PC-3 (cell line): Measurements from ENCODE around the gene NRCAM.

Source experiments
- EZH2 ChIP-seq: fragments of 300-600 bp; sonication (generic); IDR thresholded peaks from one replicate; pipeline ENCODE4 v1.6.1; 2017; ENCODE audit warnings: antibody characterized with exemption, mild to moderate bottlenecking, low read length; ENCODE audit not compliant: unreplicated experiment
- EZH2phosphoT487 ChIP-seq: fragments of 300-600 bp; sonication (generic); IDR thresholded peaks from 2 replicates; pipeline ENCODE4 v1.6.1; 2018; ENCODE audit warnings: mild to moderate bottlenecking, antibody characterized with exemption, low read length, borderline replicate concordance
- TF ChIP-seq, protein P1 (sequence below): fragments of 300-600 bp; sonication (generic); conservative IDR thresholded peaks from 2 replicates; pipeline ENCODE4 v1.5.1; 2017; ENCODE audit warnings: antibody characterized with exemption, low read depth, mild to moderate bottlenecking, low read length

DNA sequence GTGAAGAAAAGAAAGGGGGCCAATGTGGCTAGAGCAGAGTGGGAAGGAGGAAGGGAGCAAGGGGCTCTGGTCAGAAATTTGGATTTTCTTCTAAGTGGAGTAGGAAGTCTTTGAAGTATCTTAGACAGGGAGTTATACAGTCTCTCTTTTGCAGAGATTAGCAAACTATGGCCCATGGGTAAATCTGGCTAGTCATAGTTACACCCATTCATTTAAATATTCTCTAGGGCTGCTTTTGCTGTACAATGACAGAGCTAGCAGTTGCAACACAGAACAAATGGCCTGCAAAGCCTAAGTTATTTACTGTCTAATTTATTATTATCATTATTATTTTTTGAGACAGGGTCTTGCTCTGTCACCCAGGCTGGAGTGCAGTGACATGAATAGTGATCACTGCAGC, 315.6 kb downstream of the NRCAM start:
- TF ChIP-seq EZH2 (no peak), EZH2phosphoT487 (no peak)
- TF ChIP-seq, protein P1, sequence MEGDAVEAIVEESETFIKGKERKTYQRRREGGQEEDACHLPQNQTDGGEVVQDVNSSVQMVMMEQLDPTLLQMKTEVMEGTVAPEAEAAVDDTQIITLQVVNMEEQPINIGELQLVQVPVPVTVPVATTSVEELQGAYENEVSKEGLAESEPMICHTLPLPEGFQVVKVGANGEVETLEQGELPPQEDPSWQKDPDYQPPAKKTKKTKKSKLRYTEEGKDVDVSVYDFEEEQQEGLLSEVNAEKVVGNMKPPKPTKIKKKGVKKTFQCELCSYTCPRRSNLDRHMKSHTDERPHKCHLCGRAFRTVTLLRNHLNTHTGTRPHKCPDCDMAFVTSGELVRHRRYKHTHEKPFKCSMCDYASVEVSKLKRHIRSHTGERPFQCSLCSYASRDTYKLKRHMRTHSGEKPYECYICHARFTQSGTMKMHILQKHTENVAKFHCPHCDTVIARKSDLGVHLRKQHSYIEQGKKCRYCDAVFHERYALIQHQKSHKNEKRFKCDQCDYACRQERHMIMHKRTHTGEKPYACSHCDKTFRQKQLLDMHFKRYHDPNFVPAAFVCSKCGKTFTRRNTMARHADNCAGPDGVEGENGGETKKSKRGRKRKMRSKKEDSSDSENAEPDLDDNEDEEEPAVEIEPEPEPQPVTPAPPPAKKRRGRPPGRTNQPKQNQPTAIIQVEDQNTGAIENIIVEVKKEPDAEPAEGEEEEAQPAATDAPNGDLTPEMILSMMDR: no peak
